Vagina (tissue), 2 donors: ENCODE measurements around the gene IFNGR1. TPM values are rescaled to one million over a fixed set of nuclear protein-coding genes. Genes with fewer than 3 reads are reported as not detected.

Experiments
- DNase-seq, 2 donors: peaks; one replicate each; pipeline ENCODE4 v3.0.0-alpha.2; 2017; ENCODE audit errors: extremely low spot score in 2 of 2
- H3K27ac ChIP-seq: fragments of 200-600 bp; sonication (generic); one replicate; pipeline ENCODE4 v1.5.1; 2019
- H3K27me3 ChIP-seq: fragments of 200-600 bp; sonication (generic); one replicate; pipeline ENCODE4 v1.5.1; 2019
- H3K36me3 ChIP-seq, 2 donors: fragments of 200-600 bp; sonication (generic); one replicate each; pipeline ENCODE4 v1.5.1; 2017 to 2019
- H3K4me1 ChIP-seq: fragments of 200-600 bp; sonication (generic); one replicate; pipeline ENCODE4 v1.5.1; 2019
- H3K4me3 ChIP-seq, 2 donors: fragments of 200-600 bp; sonication (generic); 1 replicate in 1 of 2; 2 replicates in 1 of 2; pipeline ENCODE4 v1.5.1; 2016 to 2019
- H3K9me3 ChIP-seq: fragments of 200-600 bp; sonication (generic); one replicate; pipeline ENCODE4 v1.5.1; 2019
- POLR2A ChIP-seq, 2 donors: fragments of 450-650 bp; IDR thresholded peaks; one replicate each; pipeline ENCODE4 v1.6.1; 2017; ENCODE audit warnings: antibody characterized with exemption in 2 of 2, mild to moderate bottlenecking in 2 of 2, moderate library complexity in 2 of 2
- POLR2AphosphoS5 ChIP-seq, 2 donors: sonication (generic); formaldehyde crosslinking; IDR thresholded peaks; one replicate each; pipeline ENCODE4 v1.9.0; 2017; ENCODE audit warnings: antibody characterized with exemption in 2 of 2, mild to moderate bottlenecking in 2 of 2, low read depth in 1 of 2; ENCODE audit not compliant: insufficient read depth in 1 of 2
- intact Hi-C: fragments of 100-400 bp; cut with DNase I; formaldehyde crosslinking; loops from one replicate; pipeline ENCODE4 v1.15.1; 2023
- total RNA-seq: library from RNA; depleted of rRNA; stranded (reverse); fragments of >200 nt; gene quantifications from one replicate; pipeline ENCODE4 v1.2.3, GENCODE V29; 2016
- TF ChIP-seq, protein P1 (sequence below), 3 experiments: fragments of 450-650 bp in 2 of 3; fragments of 200-600 bp in 1 of 3; sonication (generic) in 1 of 3; IDR thresholded peaks; one replicate each; pipeline ENCODE4 v1.5.1; 2017 to 2019; ENCODE audit warnings: antibody characterized with exemption in 3 of 3, mild to moderate bottlenecking in 2 of 3, moderate library complexity in 2 of 3

Gene IFNGR1
- total RNA-seq, 1 donor from 2014 or later: 76.6 TPM

DNA sequence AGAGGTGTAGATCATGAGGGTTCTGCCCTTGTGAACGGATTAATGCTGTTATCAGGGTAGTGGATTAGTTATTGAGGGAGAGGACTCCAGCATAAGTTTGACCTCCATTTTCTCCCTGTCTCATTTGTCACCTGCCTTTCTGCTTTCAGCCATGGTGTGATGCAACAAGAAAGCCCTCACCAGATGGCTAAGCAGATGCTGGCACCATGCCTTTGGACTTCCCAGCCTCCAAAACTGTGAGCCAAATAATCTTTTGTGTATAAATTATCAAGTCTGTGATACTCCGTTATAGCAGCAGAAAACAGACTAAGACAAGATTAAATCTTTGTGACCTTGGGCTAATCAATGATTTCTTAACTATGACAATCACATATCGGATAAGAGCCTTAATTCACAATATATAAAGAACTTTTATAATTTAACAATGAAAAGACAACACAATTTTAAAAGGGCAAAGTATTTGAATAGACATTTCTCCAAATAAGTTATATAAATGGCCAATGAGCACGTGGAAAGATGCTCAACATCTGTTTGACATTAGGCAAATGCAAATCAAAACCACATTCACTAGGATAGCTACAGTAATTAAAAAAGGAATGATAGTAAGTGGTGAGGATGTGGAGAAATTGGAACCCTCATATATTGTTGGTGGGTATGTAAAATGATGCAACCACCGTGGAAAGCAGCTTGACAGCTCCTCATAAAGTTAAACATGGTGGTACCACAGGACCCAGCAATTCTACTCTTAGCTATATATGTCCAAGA, 45.3 kb upstream of the IFNGR1 start:
- Histone ChIP-seq H3K4me3 (no peak overlapping the region), H3K27ac (no peak overlapping the region), H3K27me3 (no peaks in the 10 kb centered on the region), H3K4me1 (peaks cover 28% of the 10 kb centered on the region), H3K9me3 (no peaks in the 10 kb centered on the region), H3K36me3 (no peaks in the 10 kb centered on the region)
- TF ChIP-seq, protein P1, sequence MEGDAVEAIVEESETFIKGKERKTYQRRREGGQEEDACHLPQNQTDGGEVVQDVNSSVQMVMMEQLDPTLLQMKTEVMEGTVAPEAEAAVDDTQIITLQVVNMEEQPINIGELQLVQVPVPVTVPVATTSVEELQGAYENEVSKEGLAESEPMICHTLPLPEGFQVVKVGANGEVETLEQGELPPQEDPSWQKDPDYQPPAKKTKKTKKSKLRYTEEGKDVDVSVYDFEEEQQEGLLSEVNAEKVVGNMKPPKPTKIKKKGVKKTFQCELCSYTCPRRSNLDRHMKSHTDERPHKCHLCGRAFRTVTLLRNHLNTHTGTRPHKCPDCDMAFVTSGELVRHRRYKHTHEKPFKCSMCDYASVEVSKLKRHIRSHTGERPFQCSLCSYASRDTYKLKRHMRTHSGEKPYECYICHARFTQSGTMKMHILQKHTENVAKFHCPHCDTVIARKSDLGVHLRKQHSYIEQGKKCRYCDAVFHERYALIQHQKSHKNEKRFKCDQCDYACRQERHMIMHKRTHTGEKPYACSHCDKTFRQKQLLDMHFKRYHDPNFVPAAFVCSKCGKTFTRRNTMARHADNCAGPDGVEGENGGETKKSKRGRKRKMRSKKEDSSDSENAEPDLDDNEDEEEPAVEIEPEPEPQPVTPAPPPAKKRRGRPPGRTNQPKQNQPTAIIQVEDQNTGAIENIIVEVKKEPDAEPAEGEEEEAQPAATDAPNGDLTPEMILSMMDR (IDR thresholded peaks at IDR 0.05): no peak
- TF ChIP-seq POLR2A (IDR thresholded peaks at IDR 0.05) (no peak), POLR2AphosphoS5 (IDR thresholded peaks at IDR 0.05; ENCODE audit: insufficient read depth in 1 of 2, low read depth in 1 of 2) (no peak)
- no peak for DNase-seq
- intact Hi-C loops: no loop called here

DNA sequence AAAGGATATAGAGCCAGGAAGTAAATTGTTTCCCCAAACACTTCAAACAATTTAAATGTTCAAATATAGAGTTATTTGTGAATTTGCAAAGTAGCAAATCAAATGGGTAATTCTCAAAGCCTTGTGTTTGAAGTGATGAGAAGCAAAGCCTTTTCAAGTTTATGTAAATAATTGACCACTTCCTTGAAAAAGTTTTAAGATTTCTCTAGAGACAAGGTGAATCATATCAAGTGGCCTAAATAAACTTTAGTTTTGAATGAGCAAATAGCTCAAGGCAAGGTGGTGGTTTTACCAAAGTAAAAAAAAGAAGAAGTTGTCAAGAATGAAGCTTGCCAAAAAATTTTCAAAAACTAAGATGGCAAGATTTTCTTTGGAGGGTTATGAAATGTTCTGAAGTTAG, 42.6 kb upstream of the IFNGR1 start:
- Histone ChIP-seq H3K27ac (peak overlapping the region; percentile 20), H3K4me1 (peaks cover 28% of the 10 kb centered on the region), H3K4me3 (no peak overlapping the region), H3K9me3 (no peaks in the 10 kb centered on the region), H3K27me3 (no peaks in the 10 kb centered on the region), H3K36me3 (no peaks in the 10 kb centered on the region)
- DNase-seq: no peak
- intact Hi-C loops: no loop called here
- TF ChIP-seq, protein P1 (IDR thresholded peaks at IDR 0.05): no peak
- TF ChIP-seq POLR2AphosphoS5 (IDR thresholded peaks at IDR 0.05; ENCODE audit: insufficient read depth in 1 of 2, low read depth in 1 of 2) (peak in 1 of 2 donors; percentile 62), POLR2A (IDR thresholded peaks at IDR 0.05) (no peak)

DNA sequence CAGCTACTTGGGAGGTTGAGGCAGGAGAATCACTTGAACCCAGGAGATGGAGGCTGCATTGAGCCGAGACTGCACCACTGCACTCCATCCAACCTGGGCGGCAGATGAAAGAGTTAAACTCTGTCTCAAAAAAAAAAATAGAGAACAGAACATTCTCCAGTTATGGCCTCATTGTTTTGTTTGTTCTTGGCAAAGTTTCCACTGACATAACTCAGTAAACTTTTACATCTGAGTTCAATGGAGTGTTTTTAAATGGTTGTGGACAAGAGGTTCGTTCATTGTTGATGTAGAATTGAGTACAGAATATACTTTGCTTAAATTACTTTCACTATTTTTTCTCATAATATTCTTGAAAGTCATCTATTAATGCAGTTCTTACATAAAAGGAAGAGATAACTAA, 42.2 kb upstream of the IFNGR1 start:
- no peak for DNase-seq

DNA sequence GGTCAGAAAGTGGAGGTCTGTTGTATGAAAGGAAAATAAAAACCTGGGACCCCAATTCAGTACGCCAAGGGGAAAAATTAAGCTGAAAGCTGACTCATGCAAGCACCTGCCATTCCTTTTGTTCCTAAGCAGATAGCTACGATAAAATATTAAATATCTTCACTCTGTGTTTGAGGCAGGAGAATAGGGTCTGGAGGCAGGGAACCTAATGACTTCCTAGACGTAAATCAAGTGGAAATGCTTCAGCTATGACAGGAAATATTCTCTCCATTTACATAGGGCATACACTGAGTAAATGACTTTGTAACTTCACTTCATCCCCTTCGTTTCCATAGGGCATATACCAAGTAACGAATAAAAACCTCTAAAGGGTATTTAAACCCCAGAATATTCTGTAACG, 41.0 kb upstream of the IFNGR1 start:
- no peak for DNase-seq
- TF ChIP-seq POLR2AphosphoS5 (IDR thresholded peaks at IDR 0.05; ENCODE audit: insufficient read depth in 1 of 2, low read depth in 1 of 2): no peak
- TF ChIP-seq, protein P1 (IDR thresholded peaks at IDR 0.05): no peak
- no peak for TF ChIP-seq POLR2A (IDR thresholded peaks at IDR 0.05)
- Histone ChIP-seq H3K27ac (no peak overlapping the region), H3K27me3 (no peaks in the 10 kb centered on the region), H3K4me1 (peaks cover 28% of the 10 kb centered on the region), H3K36me3 (no peaks in the 10 kb centered on the region), H3K9me3 (peaks cover 4% of the 10 kb centered on the region), H3K4me3 (no peak overlapping the region)
- intact Hi-C loops: no loop called here

More for the DNA sequence above, 42.2 kb upstream of the IFNGR1 start:
- Histone ChIP-seq H3K27ac (peak overlapping the region; percentile 20), H3K9me3 (no peaks in the 10 kb centered on the region), H3K4me1 (peaks cover 28% of the 10 kb centered on the region), H3K4me3 (no peak overlapping the region), H3K27me3 (no peaks in the 10 kb centered on the region), H3K36me3 (no peaks in the 10 kb centered on the region)
- intact Hi-C loops: no loop called here
- TF ChIP-seq POLR2AphosphoS5 (IDR thresholded peaks at IDR 0.05; ENCODE audit: insufficient read depth in 1 of 2, low read depth in 1 of 2): peak in 1 of 2 donors; percentile 16
- no peak for TF ChIP-seq POLR2A (IDR thresholded peaks at IDR 0.05)
- TF ChIP-seq, protein P1 (IDR thresholded peaks at IDR 0.05): no peak

DNA sequence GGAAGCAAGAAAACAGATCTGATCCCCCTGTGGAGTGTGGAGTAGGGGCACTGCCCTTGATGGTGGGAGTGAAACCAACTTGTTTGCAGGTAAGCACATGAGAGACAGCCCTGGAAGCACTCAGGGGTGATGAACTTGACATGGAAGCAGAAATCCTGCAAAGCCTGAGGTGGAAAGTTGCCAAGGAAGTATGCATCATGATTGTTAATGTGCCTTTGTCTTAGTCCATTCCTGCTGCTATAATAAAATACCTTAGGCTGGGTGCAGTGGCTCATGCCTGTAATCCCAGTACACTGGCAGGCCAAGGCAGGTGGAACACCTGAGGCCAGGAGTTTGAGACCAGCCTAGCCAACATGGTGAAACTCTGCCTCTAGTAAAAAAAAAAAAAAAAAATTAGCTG, 40.2 kb upstream of the IFNGR1 start:
- H3K36me3 ChIP-seq: no peaks in the 10 kb centered on the region
- no peak for DNase-seq
- H3K4me1 ChIP-seq: peaks cover 27% of the 10 kb centered on the region
- TF ChIP-seq POLR2AphosphoS5 (IDR thresholded peaks at IDR 0.05; ENCODE audit: insufficient read depth in 1 of 2, low read depth in 1 of 2) (no peak), POLR2A (IDR thresholded peaks at IDR 0.05) (no peak)
- TF ChIP-seq, protein P1 (IDR thresholded peaks at IDR 0.05): no peak
- intact Hi-C loops: no loop called here
- no peaks in the 10 kb centered on the region for H3K27me3 ChIP-seq
- no peak overlapping the region for H3K4me3 ChIP-seq
- H3K9me3 ChIP-seq: peaks cover 6% of the 10 kb centered on the region
- no peak overlapping the region for H3K27ac ChIP-seq
